Activated naive CD8-positive, alpha-beta T cell (primary cell): ENCODE results near the gene GRB10.
"Not testable (repeated sequence)": the region's sequence is repeated elsewhere in the genome, so short reads cannot be mapped to it uniquely, and the experiment has no call there.

ENCODE experiments used
- H3K27ac Mint-ChIP-seq: one replicate; pipeline ENCODE4 v1.8.0; 2021; ENCODE audit warnings: mixed read lengths
- H3K27me3 Mint-ChIP-seq: one replicate; pipeline ENCODE4 v1.8.0; 2021; ENCODE audit warnings: mixed read lengths
- H3K36me3 Mint-ChIP-seq: one replicate; pipeline ENCODE4 v1.8.0; 2021; ENCODE audit warnings: mixed read lengths
- H3K4me1 Mint-ChIP-seq: one replicate; pipeline ENCODE4 v1.8.0; 2021; ENCODE audit warnings: low read depth, mixed read lengths
- H3K4me3 Mint-ChIP-seq: one replicate; pipeline ENCODE4 v1.8.0; 2021; ENCODE audit warnings: mild to moderate bottlenecking, mixed read lengths
- H3K9me3 Mint-ChIP-seq: one replicate; pipeline ENCODE4 v1.8.0; 2021; ENCODE audit warnings: low read depth, mixed read lengths

Gene GRB10

DNA sequence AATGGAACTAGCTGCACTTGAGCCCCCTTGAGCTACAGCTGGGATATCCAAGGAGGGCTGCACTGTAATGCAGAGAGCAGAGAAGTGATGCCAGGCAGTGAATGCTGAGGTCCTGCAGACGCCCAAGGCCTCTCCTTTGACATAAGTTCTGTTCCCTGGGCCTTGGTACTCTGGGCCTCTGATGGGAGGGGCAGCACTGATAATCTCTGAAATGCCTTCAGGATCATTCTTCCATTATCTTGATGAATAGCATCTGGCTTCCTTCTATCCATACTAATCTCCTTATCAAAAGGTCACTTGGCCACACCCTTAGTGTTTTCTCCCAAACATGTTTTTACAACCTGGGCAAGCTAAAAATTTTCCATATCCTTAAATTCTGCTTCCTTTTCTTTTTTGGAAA lies 6.9 kb downstream of the GRB10 start:
- Mint-ChIP-seq H3K36me3 (peaks cover 2% of the 10 kb centered on the region), H3K27ac (no peak overlapping the region), H3K27me3 (no peaks in the 10 kb centered on the region), H3K9me3 (no peaks in the 10 kb centered on the region), H3K4me3 (no peak overlapping the region), H3K4me1 (peaks cover under 1% of the 10 kb centered on the region)

DNA sequence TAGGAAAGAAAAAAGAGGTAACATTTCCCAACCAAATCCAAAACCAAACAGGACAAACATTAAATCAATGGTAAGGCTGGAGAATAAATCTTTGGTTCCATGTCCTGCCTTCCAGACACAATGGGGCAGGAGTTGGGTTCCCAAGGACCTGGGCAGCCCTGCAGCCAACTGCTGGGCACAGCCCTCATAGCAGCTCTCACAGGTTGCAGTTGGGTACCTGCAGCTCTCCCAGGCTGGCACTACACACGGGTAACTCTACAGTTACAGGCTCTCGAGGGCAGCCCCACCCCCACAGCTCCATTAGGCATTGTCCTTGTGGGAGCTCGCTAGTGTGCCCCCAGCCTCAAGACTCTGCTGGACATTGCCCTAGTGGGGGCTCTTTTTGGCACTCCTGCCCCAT lies 7.5 kb downstream of the GRB10 start:
- H3K4me3 Mint-ChIP-seq, result no peak overlapping the region
- H3K4me1 Mint-ChIP-seq, result no peaks in the 10 kb centered on the region
- no peaks in the 10 kb centered on the region for H3K9me3 Mint-ChIP-seq
- peaks cover 2% of the 10 kb centered on the region for H3K36me3 Mint-ChIP-seq
- no peaks in the 10 kb centered on the region for H3K27me3 Mint-ChIP-seq
- no peak overlapping the region for H3K27ac Mint-ChIP-seq

DNA sequence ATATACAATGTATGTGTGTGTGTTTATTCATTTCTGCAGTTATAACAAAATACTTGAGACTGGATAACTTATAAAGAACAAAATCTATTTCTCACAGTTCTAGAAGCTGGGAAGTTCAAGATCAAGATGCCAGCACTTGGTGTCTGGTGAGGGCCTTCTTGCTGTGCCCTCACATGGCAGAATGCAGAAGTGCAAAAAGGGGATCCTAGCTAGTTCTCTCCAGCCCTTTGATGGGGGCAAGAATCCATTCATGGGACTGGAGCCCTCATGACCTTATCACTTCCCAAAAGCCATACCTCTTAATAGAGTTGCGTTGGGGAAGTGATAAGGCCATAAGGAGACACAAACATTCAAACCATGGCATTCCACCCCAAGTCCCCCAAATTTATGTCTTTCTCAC lies 8.4 kb downstream of the GRB10 start:
- Mint-ChIP-seq H3K27me3 (no peaks in the 10 kb centered on the region), H3K36me3 (peaks cover 2% of the 10 kb centered on the region), H3K4me1 (no peaks in the 10 kb centered on the region), H3K9me3 (no peaks in the 10 kb centered on the region), H3K27ac (no peak overlapping the region), H3K4me3 (no peak overlapping the region)

DNA sequence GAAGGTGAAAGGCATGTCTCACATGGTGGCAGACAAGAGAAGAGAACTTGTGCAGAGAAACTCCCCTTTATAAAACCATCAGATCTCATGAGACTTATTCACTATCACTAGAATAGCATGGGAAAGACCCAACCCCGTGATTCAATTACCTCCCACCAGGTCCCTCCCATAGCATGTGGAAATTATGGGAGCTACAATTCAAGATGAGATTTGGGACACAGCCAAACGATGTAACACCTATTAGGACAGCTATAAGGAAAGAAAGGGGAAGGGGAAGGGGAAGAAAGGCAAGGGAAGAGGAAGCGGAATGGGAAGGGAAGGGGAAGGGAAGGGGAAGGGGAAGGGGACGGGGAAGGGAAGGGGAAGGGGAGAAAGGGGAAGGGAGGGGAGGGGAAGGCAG lies 9.6 kb downstream of the GRB10 start:
- H3K27ac Mint-ChIP-seq, H3K27me3 Mint-ChIP-seq, H3K9me3 Mint-ChIP-seq, H3K36me3 Mint-ChIP-seq, H3K4me3 Mint-ChIP-seq, H3K4me1 Mint-ChIP-seq: not testable (repeated sequence)

DNA sequence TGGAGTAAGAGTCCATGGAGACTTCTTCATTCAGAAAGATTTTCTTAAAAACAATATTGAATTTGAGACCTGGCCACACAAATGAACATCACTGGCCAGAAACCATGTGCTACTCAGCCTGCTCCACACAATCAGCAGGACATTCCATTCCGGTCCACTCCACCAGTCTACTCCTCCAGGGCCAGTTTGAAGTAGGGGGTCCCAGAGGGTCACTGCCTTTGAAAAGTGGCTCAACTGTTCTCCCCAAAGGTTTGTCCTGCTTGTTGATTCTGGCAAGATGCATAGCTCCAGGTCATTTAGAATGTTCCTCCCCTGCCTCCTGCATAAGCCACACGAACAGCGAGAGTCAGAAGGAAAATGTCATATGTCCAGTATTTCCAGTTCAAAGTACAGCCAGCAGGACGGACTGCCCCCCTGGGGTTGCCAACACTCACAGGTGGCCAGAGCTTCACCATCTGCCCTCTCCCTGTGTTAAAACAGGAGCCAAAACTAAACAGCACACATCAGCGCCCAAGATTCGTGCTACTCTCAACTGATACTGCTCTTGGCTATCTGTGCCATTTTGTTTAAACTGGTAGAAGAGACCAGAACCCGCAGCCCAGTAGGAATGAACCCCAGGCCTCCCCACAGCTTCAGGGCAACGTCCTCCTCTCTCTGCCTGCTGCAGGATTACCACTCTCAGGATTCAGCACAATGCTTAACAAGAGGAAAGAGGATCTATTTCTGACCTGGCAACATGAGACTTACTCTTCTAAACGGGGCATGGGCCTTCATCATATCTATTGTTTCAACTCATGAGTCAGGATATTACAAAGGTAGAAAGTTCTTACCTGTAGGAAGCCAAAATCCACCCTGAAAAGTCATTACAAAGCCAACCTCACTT lies 11.3 kb downstream of the GRB10 start:
- H3K9me3 Mint-ChIP-seq, result no peaks in the 10 kb centered on the region
- H3K27ac Mint-ChIP-seq, result no peak overlapping the region
- no peaks in the 10 kb centered on the region for H3K4me1 Mint-ChIP-seq
- H3K27me3 Mint-ChIP-seq, result no peaks in the 10 kb centered on the region
- no peaks in the 10 kb centered on the region for H3K36me3 Mint-ChIP-seq
- H3K4me3 Mint-ChIP-seq, result no peak overlapping the region

DNA sequence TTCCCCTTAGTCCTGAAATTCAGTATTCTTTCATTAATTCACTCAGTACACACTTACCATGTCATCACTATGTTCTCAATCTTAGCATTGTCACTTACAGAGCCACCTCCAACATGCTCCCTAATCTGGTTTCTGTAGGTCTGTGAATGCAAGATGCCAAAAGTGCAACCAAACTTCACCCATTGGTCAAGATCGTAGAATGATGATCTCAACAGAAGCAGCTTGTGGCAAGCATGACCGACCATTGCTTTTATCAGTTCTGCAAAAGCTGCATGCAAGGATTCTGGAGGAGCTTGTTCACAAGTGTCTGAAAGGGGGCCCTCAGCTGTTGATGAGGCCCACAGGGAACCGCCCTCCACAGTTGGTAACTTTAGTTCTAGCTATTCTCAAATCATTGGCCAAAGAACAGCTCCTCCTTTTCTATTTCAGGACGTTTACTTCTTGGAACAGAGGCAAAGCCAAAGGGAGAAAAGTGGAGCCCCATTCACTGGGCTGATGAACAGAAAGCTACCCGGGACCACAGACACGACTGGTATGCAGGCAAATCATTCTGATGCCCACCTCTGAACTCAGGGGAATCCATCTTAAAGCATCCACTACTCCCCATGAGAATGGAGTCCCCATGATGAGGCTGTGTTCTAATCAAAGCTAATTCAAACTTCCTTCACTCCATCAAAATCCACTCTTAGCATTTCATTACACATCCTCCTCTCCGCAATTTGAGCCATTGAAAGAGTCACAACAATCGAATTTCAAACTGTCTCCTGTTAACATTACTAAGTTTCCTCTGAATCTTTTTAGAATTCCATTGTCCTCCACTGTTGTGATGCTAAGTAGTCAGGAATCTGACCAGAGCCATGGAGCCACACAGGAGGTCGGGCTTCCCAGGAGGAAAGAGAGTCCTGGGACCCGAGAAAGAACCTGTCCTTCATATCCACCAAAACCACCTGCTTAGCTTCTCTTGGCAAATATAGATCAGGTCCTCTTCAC lies 13.9 kb downstream of the GRB10 start:
- Mint-ChIP-seq H3K9me3 (peaks cover 9% of the 10 kb centered on the region), H3K27me3 (no peaks in the 10 kb centered on the region), H3K4me1 (no peaks in the 10 kb centered on the region), H3K27ac (no peak overlapping the region), H3K36me3 (no peaks in the 10 kb centered on the region), H3K4me3 (no peak overlapping the region)

DNA sequence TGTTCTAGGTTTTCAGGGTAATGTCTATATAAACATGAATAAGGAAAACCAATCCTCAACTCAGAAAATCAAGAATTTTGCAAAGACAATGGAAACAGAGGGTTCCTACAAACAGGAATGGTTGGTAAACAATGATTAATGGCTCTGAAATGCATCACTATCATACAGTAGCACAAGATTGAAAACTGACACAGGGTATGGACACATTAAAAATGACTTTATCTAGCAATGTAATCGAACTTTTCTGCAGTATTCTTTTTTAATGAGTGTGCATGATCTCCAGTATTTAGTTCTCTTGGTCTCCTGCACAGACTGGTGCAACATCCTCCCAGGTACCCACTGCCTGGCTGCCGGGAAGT lies 15.9 kb downstream of the GRB10 start:
- peaks cover 12% of the 10 kb centered on the region for H3K9me3 Mint-ChIP-seq

DNA sequence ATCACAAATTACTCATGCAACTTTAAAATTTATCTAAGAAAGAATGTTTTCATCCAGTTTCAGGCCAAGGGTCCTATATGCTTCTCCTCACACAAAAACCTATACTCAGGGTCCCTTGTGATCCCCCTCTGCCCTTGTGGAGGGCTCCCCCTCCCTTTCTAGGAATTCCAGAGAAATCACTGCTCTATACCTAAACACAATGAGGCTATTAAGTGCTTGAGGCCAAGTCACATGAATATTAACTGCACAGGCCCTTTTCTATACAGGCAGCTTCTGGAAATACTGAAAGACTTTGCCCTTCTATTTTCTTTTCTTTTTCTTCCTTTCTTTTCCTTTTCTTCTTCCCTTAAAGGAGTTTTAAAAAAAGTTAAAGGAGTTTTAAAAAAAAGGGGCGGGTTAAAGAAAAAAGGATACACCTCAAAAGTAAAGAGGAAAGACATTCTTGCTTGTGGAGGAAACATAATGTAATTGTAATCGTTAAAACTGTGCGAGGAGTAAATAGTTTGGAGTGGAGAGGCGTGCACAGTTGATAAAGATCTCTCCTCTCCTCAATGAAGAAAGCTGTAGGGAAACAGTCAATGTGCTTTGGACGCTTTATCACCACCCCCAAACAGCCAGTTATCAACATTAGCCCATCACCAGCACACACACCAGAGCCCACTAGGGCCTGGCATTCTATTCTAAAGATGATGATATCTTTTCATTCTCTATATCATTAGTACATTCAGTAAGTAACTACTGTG lies 16.4 kb downstream of the GRB10 start:
- Mint-ChIP-seq H3K4me1 (peaks cover 9% of the 10 kb centered on the region), H3K4me3 (no peak overlapping the region), H3K36me3 (no peaks in the 10 kb centered on the region), H3K27me3 (no peaks in the 10 kb centered on the region), H3K9me3 (peaks cover 12% of the 10 kb centered on the region), H3K27ac (no peak overlapping the region)

More for the DNA sequence above, 15.9 kb downstream of the GRB10 start:
- H3K27ac Mint-ChIP-seq, result no peak overlapping the region
- H3K4me3 Mint-ChIP-seq, result no peak overlapping the region
- no peaks in the 10 kb centered on the region for H3K36me3 Mint-ChIP-seq
- peaks cover 3% of the 10 kb centered on the region for H3K4me1 Mint-ChIP-seq
- no peaks in the 10 kb centered on the region for H3K27me3 Mint-ChIP-seq

DNA sequence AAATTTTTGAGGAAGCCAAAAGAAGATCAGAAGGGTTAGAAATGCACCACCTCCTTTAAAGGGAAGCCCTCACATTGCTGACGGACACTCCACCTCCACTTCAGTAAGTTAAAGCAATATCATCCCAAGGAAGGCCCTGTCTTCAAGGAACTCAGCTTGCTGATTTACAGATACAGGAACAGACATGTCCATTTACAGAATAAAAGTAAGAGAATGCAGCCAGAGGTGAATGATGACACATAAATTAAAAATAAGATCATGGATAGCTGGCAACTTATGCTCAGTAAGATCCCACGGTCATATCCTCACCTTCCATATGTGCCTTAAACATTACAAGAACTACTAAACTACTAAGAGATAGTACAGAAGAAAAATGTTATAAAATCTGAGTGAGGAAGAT lies 20.4 kb downstream of the GRB10 start:
- H3K27me3 Mint-ChIP-seq, result no peaks in the 10 kb centered on the region
- no peaks in the 10 kb centered on the region for H3K36me3 Mint-ChIP-seq
- H3K9me3 Mint-ChIP-seq, result peaks cover 12% of the 10 kb centered on the region
- peaks cover 18% of the 10 kb centered on the region for H3K4me1 Mint-ChIP-seq
- H3K27ac Mint-ChIP-seq, result no peak overlapping the region
- H3K4me3 Mint-ChIP-seq, result no peak overlapping the region

DNA sequence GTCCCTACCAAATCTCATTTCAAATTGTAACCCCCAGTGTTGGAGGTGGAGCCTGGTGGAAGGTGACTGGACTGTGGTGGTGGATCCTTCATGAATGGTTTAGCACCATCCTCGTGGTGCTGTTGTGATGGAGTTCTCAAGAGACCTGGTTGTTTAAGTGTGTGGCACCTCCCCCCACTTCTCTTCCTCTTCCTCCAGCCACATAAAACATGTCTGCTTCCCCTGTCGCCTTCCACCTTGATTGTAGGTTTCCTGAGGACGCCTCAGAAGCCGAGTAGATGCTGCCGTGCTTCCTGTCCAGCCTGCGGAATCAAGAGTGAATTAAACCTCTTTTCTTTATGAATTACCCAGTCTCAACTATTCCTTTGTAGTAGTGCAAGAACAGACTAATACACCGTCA lies 21.0 kb downstream of the GRB10 start:
- H3K27ac Mint-ChIP-seq, result no peak overlapping the region

DNA sequence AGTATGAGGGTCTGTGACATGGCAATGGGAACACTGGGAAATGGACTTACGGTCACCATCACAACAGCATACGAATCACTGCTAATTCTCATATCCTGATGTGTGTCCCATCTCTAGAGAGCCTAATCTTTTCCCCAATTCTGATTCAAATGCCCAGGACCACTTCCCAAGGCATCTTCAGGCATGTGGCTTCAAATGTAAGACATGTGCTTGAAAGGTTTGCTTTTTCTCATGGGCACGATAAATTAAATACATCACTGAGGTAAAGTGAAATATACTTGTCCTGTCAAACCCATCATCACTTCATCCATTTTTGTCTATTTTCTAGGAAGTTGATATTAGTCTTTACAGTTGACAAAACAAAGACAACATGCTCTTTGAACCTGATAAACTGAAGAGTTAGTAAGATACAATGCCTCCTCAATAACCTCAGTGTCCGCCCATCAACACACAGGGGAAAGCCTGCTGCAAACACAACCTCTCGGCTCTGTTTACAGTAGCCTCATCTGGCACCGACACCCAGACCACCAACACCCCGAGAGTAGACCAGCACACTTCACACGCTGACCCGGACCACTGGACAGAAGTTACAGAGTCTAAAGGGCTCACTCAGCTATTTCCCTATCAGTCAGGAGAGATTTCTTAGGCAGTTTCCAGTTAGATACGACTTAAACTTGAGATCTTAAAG lies 24.8 kb downstream of the GRB10 start:
- H3K27ac Mint-ChIP-seq, result no peak overlapping the region

More for the DNA sequence above, 21.0 kb downstream of the GRB10 start:
- peaks cover 12% of the 10 kb centered on the region for H3K9me3 Mint-ChIP-seq
- peaks cover 18% of the 10 kb centered on the region for H3K4me1 Mint-ChIP-seq
- no peaks in the 10 kb centered on the region for H3K27me3 Mint-ChIP-seq
- peak overlapping the region; percentile 12 for H3K4me3 Mint-ChIP-seq
- H3K36me3 Mint-ChIP-seq, result no peaks in the 10 kb centered on the region

DNA sequence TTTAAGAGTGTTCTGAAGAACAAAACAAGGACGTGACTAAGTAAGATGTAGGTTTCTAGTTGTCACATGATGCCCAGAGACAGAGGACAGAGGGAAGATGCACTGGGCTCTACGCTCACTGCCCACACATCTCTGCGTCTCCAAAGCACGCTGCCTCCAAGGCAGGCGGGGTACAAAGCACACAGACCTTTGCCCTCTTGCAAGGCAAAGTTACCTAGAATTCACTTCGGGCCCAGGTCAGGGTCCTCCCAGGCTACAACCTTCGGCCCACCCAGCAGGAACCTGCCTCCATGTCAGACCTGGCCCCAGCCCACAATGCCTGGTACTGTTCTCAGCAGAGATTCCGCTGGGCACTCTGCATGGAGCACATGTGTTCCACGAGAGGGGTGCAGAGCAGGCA lies 26.5 kb downstream of the GRB10 start:
- Mint-ChIP-seq H3K36me3 (no peaks in the 10 kb centered on the region), H3K4me3 (no peak overlapping the region), H3K9me3 (no peaks in the 10 kb centered on the region), H3K27ac (no peak overlapping the region), H3K4me1 (peaks cover 12% of the 10 kb centered on the region), H3K27me3 (no peaks in the 10 kb centered on the region)

More for the DNA sequence above, 24.8 kb downstream of the GRB10 start:
- no peak overlapping the region for H3K4me3 Mint-ChIP-seq
- H3K9me3 Mint-ChIP-seq, result peaks cover 3% of the 10 kb centered on the region
- no peaks in the 10 kb centered on the region for H3K36me3 Mint-ChIP-seq
- peaks cover 22% of the 10 kb centered on the region for H3K4me1 Mint-ChIP-seq
- H3K27me3 Mint-ChIP-seq, result no peaks in the 10 kb centered on the region

DNA sequence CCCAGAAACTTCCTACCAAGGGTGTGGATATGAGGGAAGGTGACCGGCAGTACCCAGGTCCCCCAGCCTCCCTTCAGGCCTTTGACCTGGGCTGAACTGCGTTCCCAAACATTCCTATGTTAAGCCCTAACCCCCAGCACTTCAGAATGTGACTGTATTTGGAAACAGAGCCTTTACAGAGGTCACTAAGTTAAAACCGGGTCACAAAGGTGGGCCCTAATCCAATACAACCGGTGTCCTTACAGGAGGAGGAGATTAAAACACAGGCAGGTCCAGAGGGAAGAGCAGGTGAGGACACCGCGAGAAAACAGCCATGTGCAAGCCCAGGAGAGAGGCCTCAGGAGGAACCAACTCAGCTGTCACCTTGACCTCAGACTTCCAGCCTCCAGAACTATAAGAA lies 28.0 kb downstream of the GRB10 start:
- peaks cover 4% of the 10 kb centered on the region for H3K4me1 Mint-ChIP-seq
- no peak overlapping the region for H3K27ac Mint-ChIP-seq
- H3K4me3 Mint-ChIP-seq, result no peak overlapping the region
- H3K9me3 Mint-ChIP-seq, result no peaks in the 10 kb centered on the region
- H3K27me3 Mint-ChIP-seq, result no peaks in the 10 kb centered on the region
- peaks cover under 1% of the 10 kb centered on the region for H3K36me3 Mint-ChIP-seq

DNA sequence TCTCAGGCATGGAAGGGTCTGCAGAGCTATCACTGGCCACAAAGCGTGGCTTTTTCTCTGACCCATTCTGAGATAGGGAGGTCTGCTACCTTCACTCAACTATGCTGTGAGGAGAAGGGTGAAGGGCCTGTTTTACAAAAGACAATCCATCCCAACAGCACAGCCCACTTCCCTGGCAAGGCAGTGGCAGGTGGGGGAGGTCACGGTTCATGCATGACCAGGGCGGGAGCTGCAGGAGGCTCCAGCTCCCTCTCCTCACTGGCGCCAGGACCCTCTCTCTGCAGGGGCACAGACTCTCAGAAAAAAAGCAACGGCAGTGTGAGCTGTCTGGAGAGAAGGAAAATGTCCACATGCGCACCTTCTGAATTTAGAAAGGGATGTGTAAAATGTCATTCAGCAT lies 28.5 kb downstream of the GRB10 start:
- Mint-ChIP-seq H3K4me3 (no peak overlapping the region), H3K27ac (no peak overlapping the region), H3K27me3 (no peaks in the 10 kb centered on the region), H3K9me3 (no peaks in the 10 kb centered on the region), H3K4me1 (peaks cover 4% of the 10 kb centered on the region), H3K36me3 (peaks cover 2% of the 10 kb centered on the region)
